TTC549 (cell line): ENCODE measurements around the gene KIAA0930.
"Not testable (repeated sequence)": the region's sequence is repeated elsewhere in the genome, so short reads cannot be mapped to it uniquely, and the experiment has no call there.

Source experiments
- FAIRE-seq: peaks from 2 replicates; lab custom pipeline; 2012; peaks lifted over from hg19 to GRCh38; lab: Jason Lieb, UNC

Gene KIAA0930

DNA sequence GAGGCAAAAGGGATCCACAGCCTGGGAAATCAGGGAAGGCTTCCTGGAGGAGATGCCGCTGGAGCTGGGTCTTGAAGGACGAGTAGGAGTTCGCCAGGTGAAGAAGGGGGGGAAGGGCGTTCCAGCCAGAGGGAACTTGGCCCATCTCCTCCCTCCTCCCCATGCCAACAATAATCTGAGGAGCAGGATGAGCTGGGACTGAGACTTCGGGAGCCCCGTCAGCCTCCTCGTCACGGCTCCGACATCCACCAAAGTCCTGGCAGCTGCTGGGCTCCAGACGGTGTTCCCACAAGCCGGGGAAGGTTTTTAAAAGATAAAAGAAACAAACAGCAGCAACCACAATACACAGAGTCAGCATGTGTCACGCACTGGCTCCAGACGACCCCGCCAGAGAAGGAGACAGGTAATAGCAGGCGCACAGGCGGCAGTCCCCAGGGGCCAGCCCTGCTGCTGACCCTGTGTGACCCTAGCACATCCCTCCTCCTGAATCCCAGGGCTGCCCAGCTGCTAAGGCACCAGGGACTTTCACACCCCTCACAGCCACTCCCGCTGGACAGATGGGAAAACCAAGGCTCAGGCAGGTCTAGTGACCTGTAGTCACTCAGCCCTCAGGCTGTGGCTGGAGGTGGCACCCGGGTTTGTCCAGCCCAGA is 39.7 kb downstream of the KIAA0930 start:
- FAIRE-seq, result no peak

GRCh38 chr22:45200230-45200629 is 40.5 kb downstream of the KIAA0930 start:
- no peak for FAIRE-seq

- FAIRE-seq, result no peak
Measured at GRCh38 chr22:45199723-45200122, 41.0 kb downstream of the KIAA0930 start.

DNA sequence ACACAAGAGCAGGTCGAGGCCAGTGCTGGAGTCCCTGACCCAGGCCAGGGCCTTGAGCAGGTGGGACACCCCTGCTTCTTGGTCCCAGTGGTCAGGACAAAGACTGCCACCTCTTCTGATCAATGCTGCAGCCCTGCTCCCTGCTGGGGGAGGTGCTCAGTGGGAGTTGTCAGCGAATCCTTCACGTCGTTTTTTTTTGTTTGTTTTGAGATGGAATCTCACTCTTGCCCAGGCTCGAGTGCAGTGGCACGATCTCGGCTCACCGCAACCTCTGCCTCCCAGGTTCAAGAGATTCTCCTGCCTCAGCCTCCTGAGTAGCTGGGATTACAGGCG is 42.3 kb downstream of the KIAA0930 start:
- no peak for FAIRE-seq

- FAIRE-seq, result no peak
Measured at GRCh38 chr22:45197606-45198462, 42.9 kb downstream of the KIAA0930 start.

GRCh38 chr22:45196926-45197605 is 43.6 kb downstream of the KIAA0930 start:
- no peak for FAIRE-seq

DNA sequence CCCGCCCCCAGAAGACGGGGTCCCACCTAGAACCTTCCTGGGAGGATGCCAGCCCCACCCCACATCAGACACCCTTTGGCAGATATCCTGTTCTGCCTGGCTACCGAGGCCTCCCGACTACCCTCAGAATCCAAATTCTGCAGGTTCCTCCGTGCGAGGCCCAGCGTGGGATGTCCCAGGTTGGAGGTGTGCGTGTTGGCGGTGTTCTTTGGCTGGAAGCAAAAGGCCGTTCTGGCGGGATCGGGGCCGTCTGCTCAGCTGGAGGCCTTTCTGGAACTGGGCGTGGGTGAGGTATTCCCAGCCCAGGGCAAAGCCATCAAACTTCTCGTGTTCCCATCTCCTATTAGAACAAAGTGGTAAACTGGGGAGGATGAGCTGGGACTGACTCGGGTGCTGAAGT is 44.4 kb downstream of the KIAA0930 start:
- no peak for FAIRE-seq

- no peak for FAIRE-seq
Measured at GRCh38 chr22:45195616-45196015, 45.1 kb downstream of the KIAA0930 start.

DNA sequence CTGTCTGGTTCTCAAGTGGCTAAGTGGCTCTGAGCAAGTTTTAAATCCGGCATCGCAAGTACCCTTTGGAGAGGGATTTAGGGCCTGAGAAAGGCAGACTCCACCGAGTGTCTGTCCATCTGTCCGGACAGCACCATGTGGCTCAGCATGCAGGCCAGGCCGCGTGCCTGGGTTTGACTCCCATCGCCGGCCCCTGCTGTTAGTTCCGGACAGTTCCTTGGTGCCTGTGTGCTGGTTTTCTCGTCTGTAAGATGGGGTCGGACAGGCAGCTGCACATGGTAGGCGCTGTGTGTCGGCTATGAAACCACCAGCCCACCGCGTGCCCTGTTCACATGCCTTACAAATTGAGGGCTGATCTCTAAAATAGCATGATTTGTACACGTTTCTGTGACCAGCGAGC is 46.0 kb downstream of the KIAA0930 start:
- no peak for FAIRE-seq

- FAIRE-seq, result no peak
Measured at GRCh38 chr22:45192701-45193187, 48.0 kb downstream of the KIAA0930 start.

DNA sequence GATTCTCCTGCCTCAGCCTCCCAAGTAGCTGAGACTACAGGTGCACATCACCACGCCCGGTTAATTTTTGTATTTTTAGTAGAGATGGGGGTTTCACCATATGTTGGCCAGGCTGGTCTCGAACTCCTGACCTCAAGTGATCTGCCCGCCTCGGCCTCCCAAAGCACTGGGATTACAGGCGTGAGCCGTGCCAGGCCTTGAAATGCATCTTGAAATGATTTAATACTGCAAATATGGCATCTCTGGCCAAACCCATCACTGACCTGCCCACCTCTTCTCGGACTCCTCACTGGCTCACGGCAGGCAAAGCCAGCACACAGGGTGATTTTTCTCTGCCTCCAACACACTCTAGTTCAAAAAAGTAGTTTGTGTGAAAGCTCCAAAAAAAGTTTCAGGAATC is 48.9 kb downstream of the KIAA0930 start:
- not testable (repeated sequence) for FAIRE-seq

DNA sequence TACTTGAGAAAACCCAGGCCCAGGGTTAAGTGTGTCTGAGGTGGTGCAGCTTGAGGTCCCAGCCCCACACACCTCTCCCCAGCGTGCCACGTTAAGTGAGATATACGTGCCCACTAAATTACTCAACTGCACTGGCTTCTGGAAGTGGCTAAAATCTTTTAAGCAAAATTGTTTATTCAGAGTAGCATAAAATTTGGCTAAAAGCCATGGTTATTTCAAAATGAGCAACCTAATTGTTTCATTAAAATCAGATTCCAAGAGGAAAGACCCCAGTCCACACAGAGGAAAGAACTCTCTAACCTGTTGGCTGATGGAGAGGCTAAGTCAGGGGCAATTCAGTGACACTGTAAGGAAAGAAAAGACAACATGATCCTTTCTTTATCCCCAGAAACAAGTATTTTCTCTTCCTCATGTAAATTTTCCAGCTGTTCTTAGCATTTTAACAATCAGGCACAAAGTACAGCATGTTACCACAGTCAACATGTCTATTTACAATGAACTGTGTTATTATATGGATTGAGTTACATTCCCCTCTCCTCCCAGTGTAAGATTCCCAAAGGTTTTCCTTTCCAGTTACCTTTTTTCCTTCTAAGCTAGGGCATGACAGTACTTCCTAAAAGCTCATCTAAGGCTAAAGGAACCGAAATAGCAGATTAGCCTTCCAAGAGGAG is 50.4 kb downstream of the KIAA0930 start:
- no peak for FAIRE-seq

- no peak for FAIRE-seq
Measured at GRCh38 chr22:45188779-45189178, 51.9 kb downstream of the KIAA0930 start.

GRCh38 chr22:45187891-45188290 is 52.8 kb downstream of the KIAA0930 start:
- no peak for FAIRE-seq

DNA sequence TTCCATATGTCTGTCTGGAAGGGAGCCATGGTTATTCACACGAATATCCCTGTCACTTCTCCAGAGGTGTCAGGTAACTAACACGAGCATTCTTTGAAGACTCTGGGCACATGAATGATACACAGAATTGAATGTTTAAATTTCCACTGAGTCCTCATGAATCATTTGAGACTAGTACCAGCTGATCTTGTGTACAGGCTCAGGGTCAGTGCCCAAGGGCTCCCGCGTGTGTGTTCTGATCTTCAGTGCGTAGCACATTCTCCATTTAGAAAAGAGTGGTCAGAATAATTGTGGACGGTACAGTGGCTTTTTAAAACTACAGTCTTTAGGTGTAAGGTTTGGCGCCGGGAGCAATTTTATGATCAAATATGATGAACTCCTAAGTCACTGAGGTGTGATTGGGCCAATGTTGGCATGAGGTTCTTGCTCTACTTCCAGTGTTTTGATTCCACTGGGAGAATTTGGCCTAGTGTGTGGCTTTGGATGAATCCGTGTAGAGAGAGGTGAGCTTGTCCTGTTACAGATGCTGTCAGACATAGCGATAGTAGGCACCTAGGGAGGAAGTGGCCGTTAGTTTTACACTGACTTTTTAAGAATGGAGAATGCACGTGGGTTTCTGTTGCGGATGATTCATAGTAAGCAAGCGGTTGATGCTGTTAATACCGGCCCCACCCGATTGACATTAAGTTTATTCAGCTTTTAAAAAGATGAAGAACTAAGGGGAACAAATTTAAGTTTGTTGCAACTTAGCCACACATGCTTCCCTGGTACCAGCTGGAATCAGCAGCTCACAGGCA is 54.8 kb downstream of the KIAA0930 start:
- FAIRE-seq, result no peak

DNA sequence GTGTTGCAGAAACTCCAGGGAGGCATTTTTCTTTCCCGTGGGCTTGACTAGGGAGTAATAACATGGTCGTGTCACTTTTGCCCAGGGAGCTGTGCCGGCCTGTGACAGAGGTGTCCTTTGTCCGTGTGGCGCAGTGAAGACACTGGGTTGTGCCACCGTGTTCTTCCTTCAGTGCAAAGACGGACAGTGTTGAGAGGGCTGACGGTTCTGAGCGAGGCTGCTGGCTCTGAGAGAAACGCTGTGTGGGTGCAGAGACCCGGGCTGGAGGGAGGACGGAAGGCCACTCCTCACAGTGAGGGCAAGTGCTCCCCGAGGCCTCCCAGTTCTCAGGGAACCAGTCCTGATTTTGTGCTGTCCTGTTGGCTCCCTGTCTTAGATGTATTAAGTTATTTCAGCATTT is 56.7 kb downstream of the KIAA0930 start:
- no peak for FAIRE-seq

- FAIRE-seq, result no peak
Measured at GRCh38 chr22:45181766-45182165, 58.9 kb downstream of the KIAA0930 start.

DNA sequence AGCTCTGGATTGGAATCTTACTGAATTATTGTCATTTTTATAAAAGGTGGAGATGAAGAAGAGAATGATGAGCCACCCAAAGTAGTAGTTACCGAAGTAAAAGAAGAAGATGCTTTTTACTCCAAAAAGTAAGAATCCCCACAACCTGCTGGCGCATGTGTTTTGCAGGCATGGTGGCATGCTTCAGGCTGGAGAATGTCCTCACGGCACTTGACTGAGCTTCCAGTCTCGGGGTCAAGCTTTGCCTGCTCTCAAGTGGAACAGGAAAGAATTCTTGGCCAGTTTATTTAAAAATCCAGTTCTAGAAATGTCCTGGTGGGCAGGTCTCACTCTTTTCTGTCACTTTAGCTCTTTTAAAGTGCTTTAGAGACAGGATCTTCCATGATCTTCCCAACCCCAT is 59.5 kb downstream of the KIAA0930 start:
- no peak for FAIRE-seq

DNA sequence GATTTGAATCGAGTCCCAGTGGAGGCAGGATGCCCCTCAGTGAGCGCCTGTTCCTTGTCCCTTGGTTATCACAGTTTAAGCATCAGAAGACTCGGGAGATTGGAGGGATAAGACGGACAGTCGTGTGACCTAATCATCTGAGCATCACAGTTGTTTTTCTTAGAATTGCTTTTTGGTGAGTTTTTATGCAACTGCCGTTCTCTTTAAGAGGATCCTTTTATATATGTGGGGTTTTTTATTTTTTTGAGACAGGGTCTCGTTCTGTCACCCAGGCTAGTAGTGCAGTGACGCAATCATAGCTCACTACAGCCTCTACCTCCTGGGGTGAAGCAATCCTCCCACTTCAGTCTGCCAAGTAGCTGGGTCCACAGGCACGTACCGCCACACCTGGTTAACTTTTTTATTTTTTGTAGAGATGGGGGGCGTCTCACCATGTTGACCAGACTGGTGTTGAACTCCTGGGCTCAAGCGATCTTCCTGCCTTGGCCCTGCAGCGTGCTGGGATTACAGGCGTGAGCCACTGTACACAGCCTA is 60.5 kb downstream of the KIAA0930 start:
- FAIRE-seq, result no peak

DNA sequence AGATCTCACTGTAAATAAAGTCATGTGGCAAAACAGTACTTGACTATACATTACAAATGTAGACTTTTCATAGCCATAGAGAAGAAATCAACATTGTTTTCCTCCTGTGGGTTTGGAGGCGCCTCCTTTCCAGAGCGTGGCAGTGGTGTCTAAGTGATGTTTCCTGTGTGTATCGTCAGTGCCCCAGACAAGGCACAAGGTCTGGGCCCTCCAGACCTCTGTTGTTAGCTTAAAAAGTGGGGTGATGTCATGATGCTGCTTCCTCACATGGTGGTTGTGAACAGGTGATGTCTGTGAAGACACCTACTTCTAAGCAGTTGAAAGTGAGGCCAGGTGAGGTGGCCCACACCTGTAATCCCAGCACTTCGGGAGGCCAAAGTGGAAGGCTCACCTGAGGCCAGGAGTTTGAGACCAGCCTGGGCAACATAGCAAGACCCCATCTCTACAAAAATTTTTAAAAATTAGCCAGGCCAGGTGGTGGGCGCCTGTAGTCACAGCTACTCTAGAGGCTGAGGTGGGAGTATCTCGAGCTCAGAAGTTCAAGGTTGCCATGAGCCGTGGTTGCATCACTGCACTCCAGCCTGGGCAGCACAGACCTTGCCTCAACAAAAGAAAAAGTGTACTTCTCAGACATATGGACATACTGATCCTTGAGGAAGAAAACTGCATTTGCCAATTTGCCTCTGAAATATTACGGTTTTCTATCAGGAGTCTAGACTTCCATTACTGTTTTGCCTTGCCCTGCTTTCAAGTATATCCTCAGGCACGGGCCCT is 61.2 kb downstream of the KIAA0930 start:
- no peak for FAIRE-seq
